H1 (cell line): ENCODE data around the gene ACADSB. TPM values are rescaled to one million over a fixed set of nuclear protein-coding genes. Genes with fewer than 3 reads are reported as not detected.

Experiments
- CTCF ChIA-PET: fragments of 300-600 bp; sonication (Branson Sonifier 250); formaldehyde crosslinking; loops from one replicate; lab custom pipeline; 2021; ENCODE audit not compliant: partially characterized antibody; lab: Charles Lee
- POLR2A ChIA-PET: fragments of 300-600 bp; sonication (Branson Sonifier 250); formaldehyde crosslinking; loops from one replicate; lab custom pipeline; 2021; ENCODE audit warnings: inconsistent platforms; ENCODE audit not compliant: partially characterized antibody; lab: Charles Lee
- DNase-seq, 2 experiments: peaks; one replicate each; pipeline versions ENCODE4 v3.0.0 to v3.0.0-alpha.2; 2010 to 2022; ENCODE audit warnings: low spot score in 2 of 2, low read depth in 1 of 2, mixed read lengths in 1 of 2
- FAIRE-seq: peaks from 2 replicates; lab custom pipeline; 2011; peaks lifted over from hg19 to GRCh38; lab: Jason Lieb, UNC
- H2AFZ ChIP-seq: 2 replicates; pipeline ENCODE4 v1.8.1; 2012; ENCODE audit warnings: low read length, inconsistent platforms
- H2AK5ac ChIP-seq: 2 replicates; pipeline ENCODE4 v1.6.1; 2013; ENCODE audit warnings: low read depth, low read length
- H2BK120ac ChIP-seq: replicated peaks from 2 replicates; pipeline ENCODE3; 2013; ENCODE audit warnings: low read depth, low read length, inconsistent platforms
- H2BK12ac ChIP-seq: 2 replicates; pipeline ENCODE4 v1.6.1; 2013; ENCODE audit warnings: low read depth, low read length
- H2BK15ac ChIP-seq: 2 replicates; pipeline ENCODE4 v1.6.1; 2013; ENCODE audit warnings: low read length
- H2BK20ac ChIP-seq: 2 replicates; pipeline ENCODE4 v1.6.1; 2013; ENCODE audit warnings: low read length
- H2BK5ac ChIP-seq: 2 replicates; pipeline ENCODE4 v1.6.1; 2013; ENCODE audit warnings: low read depth, low read length
- H3K14ac ChIP-seq: 2 replicates; pipeline ENCODE4 v1.6.1; 2013; ENCODE audit warnings: inconsistent platforms; ENCODE audit not compliant: insufficient read length
- H3K18ac ChIP-seq: 2 replicates; pipeline ENCODE4 v1.6.1; 2013; ENCODE audit warnings: low read length; ENCODE audit errors: extremely low read depth
- H3K23ac ChIP-seq: 2 replicates; pipeline ENCODE4 v1.6.1; 2013; ENCODE audit warnings: inconsistent platforms; ENCODE audit not compliant: insufficient read length
- H3K23me2 ChIP-seq: 2 replicates; pipeline ENCODE4 v1.6.1; 2013; ENCODE audit warnings: low read depth, low read length
- H3K27ac ChIP-seq: 2 replicates; pipeline ENCODE4 v1.6.1; 2011; ENCODE audit warnings: low read depth, low read length, inconsistent platforms
- H3K27me3 ChIP-seq, 4 experiments: replicated peaks in 1 of 4; 1 replicate in 1 of 4; 2 replicates in 3 of 4; pipeline versions ENCODE4 v1.6.1 to v1.8.1; 2011 to 2013; ENCODE audit warnings: low read length in 3 of 4, mild to moderate bottlenecking in 3 of 4, inconsistent platforms in 2 of 4, mixed read lengths in 2 of 4, moderate library complexity in 1 of 4; ENCODE audit not compliant: control insufficient read depth in 3 of 4, insufficient read depth in 3 of 4; ENCODE audit errors: extremely low read depth in 1 of 4
- H3K36me3 ChIP-seq, 4 experiments: 2 replicates each; pipeline versions ENCODE4 v1.6.1 to v1.8.1; 2011 to 2013; ENCODE audit warnings: mild to moderate bottlenecking in 4 of 4, low read length in 3 of 4, moderate library complexity in 2 of 4, control low read depth in 1 of 4, inconsistent platforms in 1 of 4; ENCODE audit not compliant: insufficient read depth in 4 of 4, control insufficient read depth in 2 of 4
- H3K4ac ChIP-seq: replicated peaks from 2 replicates; pipeline ENCODE3; 2013; ENCODE audit warnings: low read length, low read depth, mixed read lengths, inconsistent platforms; ENCODE audit not compliant: insufficient read length
- H3K4me1 ChIP-seq, 4 experiments: replicated peaks in 1 of 4; 1 replicate in 1 of 4; 2 replicates in 3 of 4; pipeline versions ENCODE4 v1.6.1 to v1.8.1; 2011 to 2013; ENCODE audit warnings: low read length in 3 of 4, inconsistent platforms in 2 of 4, mixed read lengths in 1 of 4; ENCODE audit not compliant: insufficient read depth in 4 of 4, control insufficient read depth in 3 of 4
- H3K4me2 ChIP-seq, 2 experiments: 2 replicates each; pipeline versions ENCODE4 v1.6.1 to v1.8.1; 2011 to 2013; ENCODE audit warnings: low read depth in 2 of 2, low read length in 2 of 2, control low read depth in 1 of 2, inconsistent platforms in 1 of 2, mild to moderate bottlenecking in 1 of 2; ENCODE audit not compliant: insufficient read depth in 1 of 2
- H3K4me3 ChIP-seq, 4 experiments: fragments of 200-600, 300-600 bp in 1 of 4; sonication (generic), shearing (Covaris generic), sonication (Bioruptor Twin) in 1 of 4; 2 replicates each; pipeline versions ENCODE4 v1.5.1 to v1.8.1; 2011 to 2016; ENCODE audit warnings: low read length in 4 of 4, low read depth in 3 of 4, control low read depth in 2 of 4, inconsistent platforms in 2 of 4, mild to moderate bottlenecking in 2 of 4, mixed read lengths in 1 of 4, moderate library complexity in 1 of 4; ENCODE audit not compliant: insufficient read depth in 2 of 4; ENCODE audit errors: extremely low read depth in 1 of 4
- H3K56ac ChIP-seq: replicated peaks from 2 replicates; pipeline ENCODE3; 2013; ENCODE audit warnings: low read depth, mild to moderate bottlenecking, mixed read lengths, low read length, inconsistent platforms; ENCODE audit not compliant: insufficient read length
- H3K79me1 ChIP-seq: 2 replicates; pipeline ENCODE4 v1.6.1; 2013; ENCODE audit warnings: low read depth, low read length, control low read depth
- H3K79me2 ChIP-seq, 2 experiments: 2 replicates each; pipeline versions ENCODE4 v1.6.1 to v1.8.1; 2012 to 2013; ENCODE audit warnings: low read length in 2 of 2, mild to moderate bottlenecking in 2 of 2, inconsistent platforms in 1 of 2; ENCODE audit not compliant: insufficient read depth in 2 of 2, control insufficient read depth in 1 of 2
- H3K9ac ChIP-seq, 4 experiments: replicated peaks in 1 of 4; 1 replicate in 1 of 4; 2 replicates in 3 of 4; pipeline versions ENCODE4 v1.6.1 to v1.8.1; 2011 to 2013; ENCODE audit warnings: low read depth in 3 of 4, low read length in 3 of 4, control low read depth in 2 of 4, mild to moderate bottlenecking in 2 of 4, moderate library complexity in 2 of 4, inconsistent platforms in 1 of 4; ENCODE audit errors: extremely low read depth in 1 of 4
- H3K9me3 ChIP-seq, 2 experiments: 2 replicates each; pipeline versions ENCODE4 v1.6.1 to v1.8.1; 2012 to 2013; ENCODE audit warnings: mild to moderate bottlenecking in 2 of 2, moderate library complexity in 2 of 2, control low read depth in 1 of 2, inconsistent platforms in 1 of 2, low read depth in 1 of 2, low read length in 1 of 2, mixed read lengths in 1 of 2; ENCODE audit not compliant: insufficient read depth in 2 of 2
- H4K20me1 ChIP-seq, 2 experiments: replicated peaks in 1 of 2; 2 replicates each; pipeline versions ENCODE3 to v1.8.1; 2011 to 2013; ENCODE audit warnings: inconsistent platforms in 2 of 2, low read length in 2 of 2, mild to moderate bottlenecking in 1 of 2; ENCODE audit not compliant: insufficient read depth in 2 of 2, control insufficient read depth in 1 of 2
- H4K5ac ChIP-seq: 2 replicates; pipeline ENCODE4 v1.6.1; 2013; ENCODE audit warnings: low read length, low read depth, mixed read lengths, inconsistent platforms; ENCODE audit not compliant: insufficient read length
- H4K8ac ChIP-seq: 2 replicates; pipeline ENCODE4 v1.8.0; 2013; ENCODE audit warnings: mild to moderate bottlenecking, moderate library complexity, low read length, inconsistent platforms; ENCODE audit not compliant: insufficient read depth; ENCODE audit errors: extremely low read depth
- H4K91ac ChIP-seq: replicated peaks from 2 replicates; pipeline ENCODE3; 2013; ENCODE audit warnings: low read length, mixed read lengths, inconsistent platforms; ENCODE audit not compliant: insufficient read length
- GTF2F1 ChIP-seq: IDR thresholded peaks from 2 replicates; pipeline ENCODE4 v1.6.1; 2012; ENCODE audit warnings: low read depth, low read length, improper control_type of control experiment, borderline replicate concordance
- JUND ChIP-seq: IDR thresholded peaks from 2 replicates; pipeline ENCODE4 v1.6.1; 2011; ENCODE audit warnings: mild to moderate bottlenecking, improper control_type of control experiment, low read length
- SAP30 ChIP-seq: fragments of 300-600 bp; sonication (generic); IDR thresholded peaks from 2 replicates; pipeline ENCODE4 v1.7.1; 2012; ENCODE audit warnings: low read length, moderate library complexity, mild to moderate bottlenecking, inconsistent platforms; ENCODE audit not compliant: insufficient read depth, insufficient replicate concordance
- WGBS, 2 experiments: shearing (Covaris generic) in 1 of 2; methylation state at CpG; one replicate each; pipeline versions ENCODE4 v1.1.6 to v1.1.7; 2013 to 2015; ENCODE audit warnings: low lambda C conversion rate in 2 of 2, mixed read lengths in 2 of 2, inconsistent platforms in 1 of 2, low coverage in 1 of 2, missing lambda C conversion rate in 1 of 2; ENCODE audit not compliant: insufficient replicate concordance in 2 of 2, insufficient coverage in 1 of 2, insufficient read length in 1 of 2; ENCODE audit errors: extremely low coverage in 1 of 2, missing lambda C conversion rate in 1 of 2; 5-methylcytosine and 5-hydroxymethylcytosine counted together
- polyA plus RNA-seq, 7 experiments: library from polyadenylated mRNA; depleted of rRNA in 3 of 7; stranded (reverse) in 5 of 7; unstranded in 2 of 7; fragments of >200 nt in 5 of 7; fragments of 200-250 nt in 2 of 7; gene quantifications; 1 replicate in 5 of 7; 2 replicates in 1 of 7; 4 replicates in 1 of 7; pipeline versions ENCODE4 v1.2.1 to v1.2.3, GENCODE V29; 2011 to 2013; ENCODE audit warnings: missing spikeins in 2 of 7, mixed read lengths in 2 of 7
- total RNA-seq: library from RNA; stranded (reverse); fragmentation: NEBNext Ultra II Directional; extraction: Animal tissue kit (Norgen Biotek cat#: 25700); gene quantifications from 2 replicates; pipeline ENCODE4 v1.2.1, GENCODE V29; 2021

The ACADSB gene
- total and polyA plus RNA-seq, 2 of the 8 experiments (the other 6 are each of a cell fraction or from before 2014, with no cell fraction given), result 5.6 to 11.2 TPM

DNA sequence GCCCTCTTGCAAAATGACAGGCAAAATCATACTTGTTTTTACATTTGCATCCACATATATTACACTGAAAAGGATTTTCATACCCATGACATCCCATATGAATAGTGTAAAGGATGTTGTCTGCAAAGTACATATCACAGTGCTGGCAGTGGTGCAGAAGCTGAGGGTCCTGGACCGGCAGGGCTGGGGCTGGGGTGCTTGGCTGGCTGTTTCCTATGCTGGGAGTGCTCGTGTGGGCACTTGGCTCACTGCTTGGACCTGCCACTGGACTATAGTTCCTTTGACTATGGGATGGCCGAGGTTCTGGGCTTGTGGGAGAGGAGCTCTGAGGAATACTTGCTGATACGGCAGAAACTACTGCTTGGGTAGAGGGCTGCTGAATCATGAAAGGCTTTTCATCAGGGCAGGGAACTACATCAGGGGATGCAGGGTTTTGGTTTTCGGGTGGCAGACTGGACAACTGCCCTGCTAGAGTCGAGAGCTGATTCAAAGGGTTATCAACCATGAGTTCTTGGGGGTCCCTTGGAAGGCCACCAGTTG lies 14.9 kb upstream of the ACADSB start:
- no peak overlapping the region for H3K9ac ChIP-seq
- H4K20me1 ChIP-seq, result no peaks in the 10 kb centered on the region
- H2BK15ac ChIP-seq, result no peak overlapping the region
- H3K4me2 ChIP-seq, result no peak overlapping the region
- peak overlapping the region; percentile 35 for H4K8ac ChIP-seq
- no peak overlapping the region for H4K5ac ChIP-seq
- TF ChIP-seq JUND (no peak), GTF2F1 (no peak), SAP30 (no peak)
- no peak overlapping the region for H2AK5ac ChIP-seq
- H3K36me3 ChIP-seq, result peaks cover 2 to 23% (median 9%) of the 10 kb centered on the region in 4 experiments; a peak in 6 of 8 replicates
- no peak overlapping the region for H2BK120ac ChIP-seq
- H4K91ac ChIP-seq, result no peak overlapping the region
- no peak overlapping the region for H3K4ac ChIP-seq
- no peak for FAIRE-seq
- H3K23me2 ChIP-seq, result no peaks in the 10 kb centered on the region
- no peak overlapping the region for H2BK5ac ChIP-seq
- H2BK12ac ChIP-seq, result no peak overlapping the region
- no peak overlapping the region for H3K27ac ChIP-seq
- H2BK20ac ChIP-seq, result no peak overlapping the region
- H3K79me1 ChIP-seq, result no peaks in the 10 kb centered on the region; the same call in 1 of the 2 replicates
- no peak overlapping the region for H3K14ac ChIP-seq
- no peak overlapping the region for H2AFZ ChIP-seq
- no peak for DNase-seq
- H3K56ac ChIP-seq, result no peak overlapping the region
- WGBS, 2 experiments, result 90% methylated on average over 6 of the region's 6 CpGs; no CpG with 5 or more reads in 1 of the 2 experiments
- no peak overlapping the region for H3K4me3 ChIP-seq
- POLR2A ChIA-PET, result interaction anchor here (3.5 kb wide), 1 partner anchor 13 kb away, joined by 12 read pairs; the partner anchor contains the start of gene PSTK
- H3K18ac ChIP-seq, result no peak overlapping the region
- peaks cover 0 to under 1% of the 10 kb centered on the region in 2 experiments; a peak in 1 of 4 replicates for H3K79me2 ChIP-seq
- CTCF ChIA-PET, result no interaction called here
- H3K27me3 ChIP-seq, result no peaks in the 10 kb centered on the region
- no peak overlapping the region for H3K23ac ChIP-seq
- no peaks in the 10 kb centered on the region for H3K9me3 ChIP-seq
- H3K4me1 ChIP-seq, result no peaks in the 10 kb centered on the region
